HEK293 (cell line): Measurements from ENCODE around the gene MAEA.

ENCODE experiments used
- CTCF ChIA-PET: fragments of 350-600 bp; formaldehyde crosslinking; extraction: SDS; loops from one replicate; lab custom pipeline; 2021; ENCODE audit warnings: antibody characterized with exemption; lab: Yijun Ruan, JAX
- POLR2A ChIA-PET: fragments of 300-600 bp; formaldehyde crosslinking; extraction: SDS; loops from one replicate; lab custom pipeline; 2020; ENCODE audit warnings: antibody characterized with exemption, inconsistent platforms; lab: Yijun Ruan, JAX
- H3K27ac ChIP-seq: fragments of 200-500 bp; sonication (Bioruptor generic); 2 replicates; pipeline ENCODE4 v1.5.1; 2014; ENCODE audit warnings: low read depth, low read length, control low read depth, inconsistent platforms; ENCODE audit errors: extremely low read depth
- H3K36me3 ChIP-seq, 2 experiments: fragments of 200-500 bp in 1 of 2; sonication (Bioruptor generic) in 1 of 2; 1 replicate in 1 of 2; 2 replicates in 1 of 2; pipeline ENCODE4 v1.5.1; 2014 to 2017; ENCODE audit warnings: inconsistent platforms in 2 of 2, low read length in 2 of 2; ENCODE audit not compliant: control insufficient read depth in 2 of 2, insufficient read depth in 1 of 2
- H3K4me1 ChIP-seq: fragments of 200-500 bp; sonication (Bioruptor generic); 2 replicates; pipeline ENCODE4 v1.5.1; 2014; ENCODE audit warnings: mild to moderate bottlenecking, low read length, inconsistent platforms; ENCODE audit not compliant: control insufficient read depth, insufficient read depth
- H3K4me3 ChIP-seq: 2 replicates; pipeline ENCODE4 v1.5.1; 2011; ENCODE audit warnings: low read depth, mild to moderate bottlenecking, control low read depth, low read length, moderate library complexity
- H3K9me3 ChIP-seq: fragments of 200-500 bp; sonication (Bioruptor generic); 2 replicates; pipeline ENCODE4 v1.5.1; 2014; ENCODE audit warnings: low read depth, low read length, inconsistent platforms; ENCODE audit not compliant: control insufficient read depth, insufficient read depth
- BCL11A ChIP-seq: fragments of 450-650 bp; formaldehyde crosslinking; IDR thresholded peaks from 2 replicates; pipeline ENCODE4 v1.5.1; 2016; ENCODE audit warnings: low read depth, missing biosample characterization, missing genetic modification characterization
- ELK4 ChIP-seq: IDR thresholded peaks from 2 replicates; pipeline ENCODE4 v1.6.1; 2011; ENCODE audit warnings: mild to moderate bottlenecking, low read depth, low read length, borderline replicate concordance
- IKZF3 ChIP-seq: fragments of 450-650 bp; IDR thresholded peaks from 2 replicates; pipeline ENCODE4 v1.5.0; 2018; ENCODE audit warnings: missing biosample characterization, mild to moderate bottlenecking, missing genetic modification characterization, moderate library complexity
- KLF1 ChIP-seq: fragments of 450-650 bp; formaldehyde crosslinking; IDR thresholded peaks from 2 replicates; pipeline ENCODE4 v1.5.1; 2016; ENCODE audit warnings: missing biosample characterization, missing genetic modification characterization
- MZF1 ChIP-seq: fragments of 450-650 bp; formaldehyde crosslinking; IDR thresholded peaks from 2 replicates; pipeline ENCODE4 v1.5.1; 2017; ENCODE audit warnings: missing biosample characterization, missing genetic modification characterization, borderline replicate concordance
- OSR2 ChIP-seq: fragments of 450-650 bp; formaldehyde crosslinking; IDR thresholded peaks from 2 replicates; pipeline ENCODE4 v1.5.1; 2016; ENCODE audit warnings: missing biosample characterization, missing genetic modification characterization
- OVOL3 ChIP-seq: fragments of 450-650 bp; formaldehyde crosslinking; IDR thresholded peaks from 2 replicates; pipeline ENCODE4 v1.5.1; 2016; ENCODE audit warnings: missing biosample characterization, missing genetic modification characterization
- PRDM6 ChIP-seq: fragments of 450-650 bp; formaldehyde crosslinking; IDR thresholded peaks from 2 replicates; pipeline ENCODE4 v1.5.1; 2017; ENCODE audit warnings: missing biosample characterization, missing genetic modification characterization
- RBAK ChIP-seq: fragments of 450-650 bp; formaldehyde crosslinking; IDR thresholded peaks from 2 replicates; pipeline ENCODE4 v1.5.1; 2016; ENCODE audit warnings: missing biosample characterization, missing genetic modification characterization
- SALL2 ChIP-seq: fragments of 450-650 bp; formaldehyde crosslinking; IDR thresholded peaks from 2 replicates; pipeline ENCODE4 v1.5.0; 2017; ENCODE audit warnings: missing biosample characterization, mild to moderate bottlenecking, missing genetic modification characterization, borderline replicate concordance
- SCRT1 ChIP-seq: fragments of 450-650 bp; formaldehyde crosslinking; IDR thresholded peaks from 2 replicates; pipeline ENCODE4 v1.5.1; 2016; ENCODE audit warnings: missing biosample characterization, missing genetic modification characterization, borderline replicate concordance
- TRIM28 ChIP-seq: IDR thresholded peaks from 2 replicates; pipeline ENCODE4 v1.6.1; 2011; ENCODE audit warnings: low read length, control low read depth, borderline replicate concordance
- ZBTB20 ChIP-seq: fragments of 450-650 bp; formaldehyde crosslinking; IDR thresholded peaks from 2 replicates; pipeline ENCODE4 v1.5.1; 2016; ENCODE audit warnings: missing biosample characterization, missing genetic modification characterization
- ZBTB7A ChIP-seq: fragments of 450-650 bp; formaldehyde crosslinking; IDR thresholded peaks from 2 replicates; pipeline ENCODE4 v1.5.1; 2016; ENCODE audit warnings: low read depth, missing biosample characterization, missing genetic modification characterization
- ZNF114 ChIP-seq: fragments of 450-650 bp; formaldehyde crosslinking; IDR thresholded peaks from 2 replicates; pipeline ENCODE4 v1.5.0; 2017; ENCODE audit warnings: missing biosample characterization, missing genetic modification characterization
- ZNF202 ChIP-seq: fragments of 450-650 bp; formaldehyde crosslinking; IDR thresholded peaks from 2 replicates; pipeline ENCODE4 v1.5.1; 2016; ENCODE audit warnings: missing biosample characterization, missing genetic modification characterization, borderline replicate concordance
- ZNF335 ChIP-seq: fragments of 450-650 bp; formaldehyde crosslinking; conservative IDR thresholded peaks from 2 replicates; pipeline ENCODE4 v1.5.1; 2016; ENCODE audit warnings: missing biosample characterization, missing genetic modification characterization
- ZNF37A ChIP-seq: fragments of 450-650 bp; IDR thresholded peaks from 2 replicates; pipeline ENCODE4 v1.5.1; 2018; ENCODE audit warnings: missing biosample characterization, missing genetic modification characterization
- ZNF423 ChIP-seq: fragments of 450-650 bp; formaldehyde crosslinking; IDR thresholded peaks from 2 replicates; pipeline ENCODE4 v1.5.1; 2016; ENCODE audit warnings: missing biosample characterization, missing genetic modification characterization
- ZNF48 ChIP-seq: fragments of 450-650 bp; formaldehyde crosslinking; IDR thresholded peaks from 2 replicates; pipeline ENCODE4 v1.5.1; 2016; ENCODE audit warnings: missing biosample characterization, missing genetic modification characterization
- ZNF514 ChIP-seq: fragments of 450-650 bp; formaldehyde crosslinking; IDR thresholded peaks from 2 replicates; pipeline ENCODE4 v1.5.1; 2016; ENCODE audit warnings: missing biosample characterization, missing genetic modification characterization
- ZNF530 ChIP-seq: fragments of 450-650 bp; formaldehyde crosslinking; IDR thresholded peaks from 2 replicates; pipeline ENCODE4 v1.5.1; 2016; ENCODE audit warnings: low read depth, missing biosample characterization, missing genetic modification characterization
- ZNF549 ChIP-seq: fragments of 450-650 bp; IDR thresholded peaks from 2 replicates; pipeline ENCODE4 v1.5.1; 2018; ENCODE audit warnings: missing biosample characterization, missing genetic modification characterization, mild to moderate bottlenecking, inconsistent platforms, moderate library complexity
- ZNF560 ChIP-seq: fragments of 450-650 bp; formaldehyde crosslinking; IDR thresholded peaks from 2 replicates; pipeline ENCODE4 v1.5.1; 2017; ENCODE audit warnings: missing biosample characterization, missing genetic modification characterization, borderline replicate concordance
- ZNF596 ChIP-seq: fragments of 450-650 bp; IDR thresholded peaks from 2 replicates; pipeline ENCODE4 v1.5.0; 2018; ENCODE audit warnings: missing biosample characterization, mild to moderate bottlenecking, missing genetic modification characterization, moderate library complexity
- ZNF610 ChIP-seq: fragments of 450-650 bp; formaldehyde crosslinking; IDR thresholded peaks from 2 replicates; pipeline ENCODE4 v1.5.1; 2016; ENCODE audit warnings: missing biosample characterization, missing genetic modification characterization, borderline replicate concordance
- ZNF639 ChIP-seq: fragments of 450-650 bp; formaldehyde crosslinking; IDR thresholded peaks from 2 replicates; pipeline ENCODE4 v1.5.1; 2016; ENCODE audit warnings: missing biosample characterization, missing genetic modification characterization
- ZNF670 ChIP-seq: fragments of 450-650 bp; formaldehyde crosslinking; IDR thresholded peaks from 2 replicates; pipeline ENCODE4 v1.5.1; 2016; ENCODE audit warnings: missing biosample characterization, missing genetic modification characterization, low read depth
- ZNF747 ChIP-seq: fragments of 450-650 bp; formaldehyde crosslinking; IDR thresholded peaks from 2 replicates; pipeline ENCODE4 v1.5.1; 2016; ENCODE audit warnings: missing biosample characterization, missing genetic modification characterization
- ZNF792 ChIP-seq: fragments of 450-650 bp; formaldehyde crosslinking; IDR thresholded peaks from 2 replicates; pipeline ENCODE4 v1.5.1; 2016; ENCODE audit warnings: missing biosample characterization, missing genetic modification characterization
- ZNF830 ChIP-seq: fragments of 450-650 bp; IDR thresholded peaks from 2 replicates; pipeline ENCODE4 v1.5.0; 2018; ENCODE audit warnings: missing biosample characterization, missing genetic modification characterization, low read depth, mild to moderate bottlenecking, moderate library complexity
- ZNF843 ChIP-seq: fragments of 450-650 bp; formaldehyde crosslinking; IDR thresholded peaks from 2 replicates; pipeline ENCODE4 v1.5.1; 2016; ENCODE audit warnings: missing biosample characterization, missing genetic modification characterization

MAEA gene

GRCh38 chr4:1378559-1379231 lies 89.0 kb downstream of the MAEA start:
- POLR2A ChIA-PET, result no interaction called here
- Histone ChIP-seq H3K9me3 (no peaks in the 10 kb centered on the region), H3K36me3 (peaks cover 0 to 23% of the 10 kb centered on the region in 2 experiments; a peak in 1 of 3 replicates), H3K4me3 (no peak overlapping the region), H3K27ac (no peak overlapping the region), H3K4me1 (no peaks in the 10 kb centered on the region)
- TF ChIP-seq ZNF610 (tag by site-specific recombination), result no peak
- TF ChIP-seq TRIM28, result no peak
- no peak for TF ChIP-seq SCRT1
- no peak for TF ChIP-seq KLF1 (tag by site-specific recombination)
- TF ChIP-seq ZBTB7A (tag by site-specific recombination), result no peak
- TF ChIP-seq IKZF3, result no peak
- TF ChIP-seq PRDM6 (tag by site-specific recombination), result no peak
- TF ChIP-seq ZNF423 (tag by site-specific recombination), result no peak
- TF ChIP-seq ZNF37A (tag by site-specific recombination), result no peak
- no peak for TF ChIP-seq ZNF639
- TF ChIP-seq RBAK (tag by site-specific recombination), result no peak
- no peak for TF ChIP-seq ZBTB20
- TF ChIP-seq ZNF670, result no peak
- no peak for TF ChIP-seq OSR2
- no peak for TF ChIP-seq ZNF114
- no peak for TF ChIP-seq ZNF202 (tag by site-specific recombination)
- CTCF ChIA-PET, result no interaction called here

GRCh38 chr4:1379351-1379781 lies 89.7 kb downstream of the MAEA start:
- CTCF ChIA-PET, result no interaction called here
- Histone ChIP-seq H3K4me1 (no peaks in the 10 kb centered on the region), H3K9me3 (no peaks in the 10 kb centered on the region), H3K27ac (no peak overlapping the region), H3K36me3 (peaks cover 0 to 25% of the 10 kb centered on the region in 2 experiments; a peak in 1 of 3 replicates), H3K4me3 (no peak overlapping the region)
- POLR2A ChIA-PET, result no interaction called here
- no peak for TF ChIP-seq ZNF514 (tag by site-specific recombination)
- TF ChIP-seq ZNF549 (tag by site-specific recombination), result no peak
- TF ChIP-seq ZNF423 (tag by site-specific recombination), result no peak
- TF ChIP-seq ZNF747 (tag by site-specific recombination), result no peak
- no peak for TF ChIP-seq ZNF48
- TF ChIP-seq OVOL3 (tag by site-specific recombination), result no peak
- TF ChIP-seq ZNF335 (tag by site-specific recombination), result no peak
- TF ChIP-seq MZF1, result no peak
- no peak for TF ChIP-seq ELK4
- TF ChIP-seq ZNF843 (tag by site-specific recombination), result no peak
- no peak for TF ChIP-seq ZNF830 (tag by site-specific recombination)
- no peak for TF ChIP-seq ZNF530 (tag by site-specific recombination)
- no peak for TF ChIP-seq ZNF596 (tag by site-specific recombination)
- no peak for TF ChIP-seq SALL2 (tag by site-specific recombination)
- no peak for TF ChIP-seq BCL11A
- no peak for TF ChIP-seq ZNF792 (tag by site-specific recombination)
- TF ChIP-seq ZNF560, result no peak
